Left ventricle myocardium inferior (tissue), 1 donor: ENCODE measurements around the gene TTC34. TPM values are rescaled to one million over a fixed set of nuclear protein-coding genes. Genes with fewer than 3 reads are reported as not detected.

Experiments
- DNase-seq: peaks from one replicate; pipeline ENCODE4 v3.0.0-alpha.2; 2020
- H3K27ac ChIP-seq: fragments of 200-600 bp; replicated peaks from 2 replicates; pipeline ENCODE4 v1.8.0; 2021
- H3K27me3 ChIP-seq: fragments of 200-600 bp; 2 replicates; pipeline ENCODE4 v1.8.0; 2021; ENCODE audit warnings: low read depth
- H3K36me3 ChIP-seq: fragments of 200-600 bp; 2 replicates; pipeline ENCODE4 v1.8.0; 2021
- H3K4me1 ChIP-seq: fragments of 200-600 bp; 2 replicates; pipeline ENCODE4 v1.8.0; 2021
- H3K4me3 ChIP-seq: fragments of 200-600 bp; 2 replicates; pipeline ENCODE4 v1.8.0; 2021; ENCODE audit warnings: mild to moderate bottlenecking, moderate library complexity
- H3K9me3 ChIP-seq: fragments of 200-600 bp; replicated peaks from 2 replicates; pipeline ENCODE4 v1.8.0; 2021
- CTCF ChIP-seq: fragments of 200-600 bp; IDR thresholded peaks from 2 replicates; pipeline ENCODE4 v1.8.0; 2021; ENCODE audit warnings: antibody characterized with exemption, mild to moderate bottlenecking, borderline replicate concordance
- intact Hi-C: fragments of 100-400 bp; cut with micrococcal nuclease; formaldehyde crosslinking; loops from one replicate; pipeline ENCODE4 v1.11.0; 2022
- total RNA-seq: library from RNA; stranded (reverse); fragmentation: NEBNext Ultra II Directional; extraction: Animal tissue kit (Norgen Biotek cat#: 25700); gene quantifications from one replicate; pipeline ENCODE4 v1.2.1, GENCODE V29; 2021
- donor health status: DM: no; HTN: yes; CAD: no; lungs with severe emphysema.

Gene TTC34
- total RNA-seq, 1 donor from 2014 or later: 0.91 TPM

GRCh38 chr1:2819429-2819828, 17.9 kb upstream of the TTC34 start:
- intact Hi-C loops: no loop called here
- DNase-seq: no peak

GRCh38 chr1:2817784-2818564, 16.5 kb upstream of the TTC34 start:
- peaks cover 7% of the 10 kb centered on the region for H3K9me3 ChIP-seq
- H3K27me3 ChIP-seq: peaks cover 64% of the 10 kb centered on the region
- H3K4me1 ChIP-seq: no peaks in the 10 kb centered on the region
- no peak overlapping the region for H3K4me3 ChIP-seq
- no peaks in the 10 kb centered on the region for H3K36me3 ChIP-seq
- intact Hi-C loops: no loop called here
- DNase-seq: no peak
- H3K27ac ChIP-seq: no peak overlapping the region
- no peak for TF ChIP-seq CTCF

More at GRCh38 chr1:2819429-2819828, 17.9 kb upstream of the TTC34 start:
- Histone ChIP-seq H3K4me1 (no peaks in the 10 kb centered on the region), H3K4me3 (no peak overlapping the region), H3K27ac (no peak overlapping the region), H3K27me3 (peaks cover 67% of the 10 kb centered on the region), H3K36me3 (no peaks in the 10 kb centered on the region), H3K9me3 (no peaks in the 10 kb centered on the region)
- no peak for TF ChIP-seq CTCF

- DNase-seq: no peak
- Histone ChIP-seq H3K4me1 (no peaks in the 10 kb centered on the region), H3K27ac (no peak overlapping the region), H3K9me3 (peaks cover 18% of the 10 kb centered on the region), H3K4me3 (no peak overlapping the region), H3K36me3 (no peaks in the 10 kb centered on the region), H3K27me3 (peaks cover 62% of the 10 kb centered on the region)
- TF ChIP-seq CTCF: no peak
- intact Hi-C loops: no loop called here
Measured at GRCh38 chr1:2816786-2817185, 15.3 kb upstream of the TTC34 start.

GRCh38 chr1:2815551-2815950, 14.1 kb upstream of the TTC34 start:
- intact Hi-C loops: no loop called here
- no peak for TF ChIP-seq CTCF
- H3K9me3 ChIP-seq: peaks cover 18% of the 10 kb centered on the region
- H3K4me1 ChIP-seq: no peaks in the 10 kb centered on the region
- no peak for DNase-seq
- H3K27ac ChIP-seq: no peak overlapping the region
- no peak overlapping the region for H3K4me3 ChIP-seq
- no peaks in the 10 kb centered on the region for H3K36me3 ChIP-seq
- H3K27me3 ChIP-seq: peaks cover 62% of the 10 kb centered on the region

- intact Hi-C loops: no loop called here
- no peak overlapping the region for H3K4me3 ChIP-seq
- no peak for TF ChIP-seq CTCF
- no peak overlapping the region for H3K27ac ChIP-seq
- H3K9me3 ChIP-seq: peaks cover 18% of the 10 kb centered on the region
- H3K27me3 ChIP-seq: peaks cover 68% of the 10 kb centered on the region
- no peak for DNase-seq
- H3K36me3 ChIP-seq: no peaks in the 10 kb centered on the region
- no peaks in the 10 kb centered on the region for H3K4me1 ChIP-seq
Measured at GRCh38 chr1:2814511-2815075, 13.1 kb upstream of the TTC34 start.
